Measurements from ENCODE around the gene RBBP9. TPM values are rescaled to one million over a fixed set of nuclear protein-coding genes. Genes with fewer than 3 reads are reported as not detected.

The RBBP9 gene
- total and polyA plus RNA-seq, 11 donors: 2.1 to 9.1 (median 5.8) TPM

DNA sequence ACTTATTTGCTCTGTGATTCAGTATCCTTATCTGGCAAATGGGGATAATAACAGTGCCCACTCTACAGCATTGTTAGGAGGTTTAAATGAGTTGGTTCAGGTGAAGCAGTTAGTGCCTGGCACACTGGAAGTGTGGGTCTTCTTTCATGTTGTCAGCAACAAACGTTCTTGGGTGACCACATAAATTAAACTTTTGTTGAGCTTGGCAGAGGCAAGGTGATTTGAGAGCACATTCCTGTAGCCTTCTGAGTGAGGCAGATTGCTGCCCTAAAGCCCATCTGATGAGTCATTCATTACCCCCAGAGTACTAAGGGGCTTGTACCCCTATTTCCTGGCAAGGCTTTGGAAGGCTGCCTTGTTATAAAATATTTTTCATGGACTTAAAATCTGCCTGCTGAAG, 36.5 kb upstream of the RBBP9 start:
- H3K4me1 ChIP-seq: no peaks in the 10 kb centered on the region
- H3K27me3 ChIP-seq: no peaks in the 10 kb centered on the region
- H3K27ac ChIP-seq: no peak overlapping the region
- DNase-seq (no peak), ATAC-seq (no peak)
- peaks cover 0 to 97% (median 83%) of the 10 kb centered on the region in 9 donors for H3K36me3 ChIP-seq
- H3K4me3 ChIP-seq: no peak overlapping the region
- 63 to 100% (median 68%) methylated on average over 1 of the region's 1 CpG for WGBS, 4 donors
- intact Hi-C loops (cut with DNase I): no loop called here
- TF ChIP-seq POLR2A (IDR thresholded peaks at IDR 0.05): no peak
- TF ChIP-seq, protein P1, sequence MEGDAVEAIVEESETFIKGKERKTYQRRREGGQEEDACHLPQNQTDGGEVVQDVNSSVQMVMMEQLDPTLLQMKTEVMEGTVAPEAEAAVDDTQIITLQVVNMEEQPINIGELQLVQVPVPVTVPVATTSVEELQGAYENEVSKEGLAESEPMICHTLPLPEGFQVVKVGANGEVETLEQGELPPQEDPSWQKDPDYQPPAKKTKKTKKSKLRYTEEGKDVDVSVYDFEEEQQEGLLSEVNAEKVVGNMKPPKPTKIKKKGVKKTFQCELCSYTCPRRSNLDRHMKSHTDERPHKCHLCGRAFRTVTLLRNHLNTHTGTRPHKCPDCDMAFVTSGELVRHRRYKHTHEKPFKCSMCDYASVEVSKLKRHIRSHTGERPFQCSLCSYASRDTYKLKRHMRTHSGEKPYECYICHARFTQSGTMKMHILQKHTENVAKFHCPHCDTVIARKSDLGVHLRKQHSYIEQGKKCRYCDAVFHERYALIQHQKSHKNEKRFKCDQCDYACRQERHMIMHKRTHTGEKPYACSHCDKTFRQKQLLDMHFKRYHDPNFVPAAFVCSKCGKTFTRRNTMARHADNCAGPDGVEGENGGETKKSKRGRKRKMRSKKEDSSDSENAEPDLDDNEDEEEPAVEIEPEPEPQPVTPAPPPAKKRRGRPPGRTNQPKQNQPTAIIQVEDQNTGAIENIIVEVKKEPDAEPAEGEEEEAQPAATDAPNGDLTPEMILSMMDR (IDR thresholded peaks at IDR 0.05): no peak
- no peaks in the 10 kb centered on the region for H3K9me3 ChIP-seq

DNA sequence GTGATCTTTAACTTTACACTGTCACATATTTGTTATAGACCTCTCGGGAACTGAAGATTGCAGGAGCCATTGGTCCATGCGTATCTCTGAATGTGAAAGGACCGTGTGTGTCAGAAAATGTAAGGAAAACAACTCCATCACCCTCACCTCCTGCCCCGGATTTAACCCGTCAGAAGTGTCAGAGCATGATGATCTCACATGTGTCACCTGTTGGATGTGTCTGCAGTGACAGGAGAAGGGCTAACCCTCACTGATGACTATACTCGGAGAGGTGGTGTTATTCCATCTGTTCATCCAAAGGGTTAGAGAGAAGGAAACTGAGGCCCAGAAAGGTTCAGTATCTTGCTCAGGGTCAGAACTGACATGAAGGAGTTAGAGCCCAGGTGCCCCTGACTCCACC, 35.6 kb upstream of the RBBP9 start:
- no peak for DNase-seq
- Histone ChIP-seq H3K27ac (no peak overlapping the region), H3K27me3 (no peaks in the 10 kb centered on the region), H3K4me1 (no peaks in the 10 kb centered on the region), H3K9me3 (no peaks in the 10 kb centered on the region), H3K4me3 (no peak overlapping the region), H3K36me3 (peaks cover 0 to 97% (median 90%) of the 10 kb centered on the region in 9 donors)
- TF ChIP-seq, protein P1 (IDR thresholded peaks at IDR 0.05): no peak
- TF ChIP-seq POLR2A (IDR thresholded peaks at IDR 0.05): no peak
- ATAC-seq: no peak
- WGBS, 4 donors: 78 to 95% (median 91%) methylated on average over 6 of the region's 6 CpGs
- intact Hi-C loops (cut with DNase I): no loop called here

DNA sequence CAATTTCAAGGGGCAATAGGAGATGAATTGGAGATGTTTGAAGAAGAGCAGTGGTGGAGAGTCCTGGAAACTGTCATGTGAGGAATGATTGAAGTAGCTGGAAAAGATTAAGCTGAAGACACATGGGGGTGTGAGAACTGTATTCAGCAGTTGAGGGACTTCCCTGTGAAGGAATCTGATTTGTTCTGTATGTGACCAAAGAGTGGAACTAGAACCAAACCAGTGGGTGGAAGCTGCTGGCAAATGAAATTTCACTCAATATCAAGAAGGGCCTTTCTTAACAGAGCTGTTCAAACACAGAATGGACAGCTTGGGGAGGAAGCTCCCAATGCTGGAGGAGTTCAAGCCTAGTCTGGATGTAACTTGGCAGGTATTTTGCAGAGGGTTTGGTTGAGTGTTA, 32.0 kb upstream of the RBBP9 start:
- intact Hi-C loops (cut with DNase I): no loop called here
- peaks cover 0 to 100% (median 97%) of the 10 kb centered on the region in 9 donors for H3K36me3 ChIP-seq
- H3K4me1 ChIP-seq: no peaks in the 10 kb centered on the region
- no peak for ATAC-seq
- TF ChIP-seq POLR2A (IDR thresholded peaks at IDR 0.05): no peak
- TF ChIP-seq, protein P1 (IDR thresholded peaks at IDR 0.05): no peak
- no peaks in the 10 kb centered on the region for H3K9me3 ChIP-seq
- no peak for DNase-seq
- H3K27ac ChIP-seq: no peak overlapping the region
- no peaks in the 10 kb centered on the region for H3K27me3 ChIP-seq
- H3K4me3 ChIP-seq: no peak overlapping the region

DNA sequence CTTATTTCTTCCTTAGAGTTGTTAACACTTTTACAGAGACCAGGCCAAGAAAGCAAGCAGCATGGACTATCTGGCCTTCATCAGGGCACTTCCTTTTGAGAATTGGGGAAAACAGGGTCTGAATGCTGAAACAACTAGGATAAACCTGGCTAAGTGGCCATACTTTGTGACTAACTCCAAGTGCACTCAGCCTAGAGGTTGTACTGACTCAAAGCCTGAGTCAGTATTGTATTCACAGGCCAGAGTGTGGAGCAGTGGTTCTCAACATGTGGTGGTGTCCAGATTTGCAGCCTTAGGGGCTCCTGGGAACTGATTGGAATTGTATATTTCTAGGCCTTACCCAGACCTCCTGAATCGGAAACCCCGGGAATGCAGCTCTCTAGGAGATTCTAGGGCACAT, 30.8 kb upstream of the RBBP9 start:
- Histone ChIP-seq H3K36me3 (peaks cover 0 to 95% (median 92%) of the 10 kb centered on the region in 9 donors), H3K27ac (no peak overlapping the region), H3K4me1 (no peaks in the 10 kb centered on the region), H3K9me3 (no peaks in the 10 kb centered on the region), H3K27me3 (no peaks in the 10 kb centered on the region), H3K4me3 (no peak overlapping the region)
- WGBS, 4 donors: 88 to 100% (median 95%) methylated on average over 2 of the region's 2 CpGs
- DNase-seq (no peak), ATAC-seq (no peak)
- no peak for TF ChIP-seq POLR2A (IDR thresholded peaks at IDR 0.05)
- TF ChIP-seq, protein P1 (IDR thresholded peaks at IDR 0.05): no peak
- intact Hi-C loops (cut with DNase I): no loop called here

All from heart left ventricle (tissue), 16 donors.